RPMI8226 (cell line): Measurements from ENCODE around the gene PPAN.

Experiments
- DNase-seq: peaks from one replicate; pipeline ENCODE4 v3.0.0-alpha.2; 2015

PPAN gene, protein sequence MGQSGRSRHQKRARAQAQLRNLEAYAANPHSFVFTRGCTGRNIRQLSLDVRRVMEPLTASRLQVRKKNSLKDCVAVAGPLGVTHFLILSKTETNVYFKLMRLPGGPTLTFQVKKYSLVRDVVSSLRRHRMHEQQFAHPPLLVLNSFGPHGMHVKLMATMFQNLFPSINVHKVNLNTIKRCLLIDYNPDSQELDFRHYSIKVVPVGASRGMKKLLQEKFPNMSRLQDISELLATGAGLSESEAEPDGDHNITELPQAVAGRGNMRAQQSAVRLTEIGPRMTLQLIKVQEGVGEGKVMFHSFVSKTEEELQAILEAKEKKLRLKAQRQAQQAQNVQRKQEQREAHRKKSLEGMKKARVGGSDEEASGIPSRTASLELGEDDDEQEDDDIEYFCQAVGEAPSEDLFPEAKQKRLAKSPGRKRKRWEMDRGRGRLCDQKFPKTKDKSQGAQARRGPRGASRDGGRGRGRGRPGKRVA

GRCh38 chr19:10106100-10106936, at the start of gene PPAN:
PPAN (plus strand) TSS chr19:10106362; CDS start chr19:10106395, 33 bp downstream.
- peak; percentile 100 for DNase-seq

DNA sequence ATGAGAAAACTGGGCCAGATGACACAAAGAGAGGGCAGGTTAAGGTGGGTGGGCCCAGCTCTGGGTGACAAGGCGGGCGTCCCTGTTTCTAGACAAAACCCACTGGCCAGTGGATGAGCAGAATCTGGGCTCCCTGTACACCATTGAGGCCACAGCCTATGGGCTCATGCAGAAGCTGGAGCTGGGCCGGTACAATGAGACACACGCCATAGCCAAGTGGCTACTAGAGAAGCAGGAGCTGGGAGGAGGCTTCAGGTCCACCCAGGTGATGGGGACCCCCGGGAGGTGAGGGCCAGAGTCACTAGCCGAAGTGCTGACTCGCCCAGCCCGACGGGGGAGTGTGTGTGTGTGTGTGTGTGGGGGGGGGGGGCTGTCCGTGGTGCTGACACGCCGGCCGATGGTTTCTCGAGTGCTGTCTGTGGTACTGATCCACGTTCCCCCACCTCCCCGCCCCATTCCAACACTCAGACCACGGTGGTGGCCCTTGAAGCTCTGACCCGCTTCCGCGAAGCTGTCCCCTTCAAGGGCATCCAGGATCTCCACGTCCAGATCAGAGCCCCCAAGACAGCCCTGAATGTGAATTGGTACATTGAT, 44.3 kb upstream of the PPAN start:
- DNase-seq: peak; percentile 26

DNA sequence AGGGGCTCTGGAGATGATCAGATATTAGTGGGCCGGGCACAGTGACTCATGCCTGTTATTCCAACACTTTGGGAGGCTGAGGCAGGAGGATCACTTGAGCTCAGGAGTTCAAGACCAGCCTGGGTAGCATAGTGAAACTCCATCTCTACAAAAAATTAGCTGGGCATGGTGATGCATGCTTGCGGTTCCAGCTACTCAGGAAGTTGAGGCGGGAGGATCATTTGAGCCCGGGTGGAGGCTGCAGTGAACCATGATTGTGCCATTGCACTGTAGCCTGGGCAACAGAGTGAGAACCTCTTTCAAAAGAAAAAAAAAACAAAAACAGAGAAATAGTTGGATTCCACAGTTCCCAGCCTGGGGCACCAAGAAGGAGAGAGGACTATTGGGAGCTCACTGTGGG, 38.0 kb upstream of the PPAN start:
- DNase-seq: no peak

DNA sequence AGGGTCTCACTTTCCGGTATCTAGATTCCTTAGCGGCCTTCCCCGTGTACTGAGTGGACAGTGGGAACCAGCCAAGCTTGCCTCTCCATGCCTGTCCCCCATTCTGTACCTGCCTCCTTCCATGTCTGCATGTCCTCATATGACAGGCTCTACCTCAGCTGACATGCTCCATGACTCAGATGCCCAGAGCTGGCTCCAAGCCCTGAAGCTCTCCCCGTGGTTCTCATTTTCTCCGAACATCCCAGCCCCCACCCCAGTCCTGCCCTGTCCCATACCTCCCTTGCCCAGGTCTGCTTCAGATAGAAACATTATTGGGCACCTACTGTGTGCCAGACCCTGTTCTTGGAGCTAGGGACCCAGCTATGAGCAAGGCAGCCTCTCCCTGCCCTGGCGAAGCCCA, 37.1 kb upstream of the PPAN start:
- no peak for DNase-seq

DNA sequence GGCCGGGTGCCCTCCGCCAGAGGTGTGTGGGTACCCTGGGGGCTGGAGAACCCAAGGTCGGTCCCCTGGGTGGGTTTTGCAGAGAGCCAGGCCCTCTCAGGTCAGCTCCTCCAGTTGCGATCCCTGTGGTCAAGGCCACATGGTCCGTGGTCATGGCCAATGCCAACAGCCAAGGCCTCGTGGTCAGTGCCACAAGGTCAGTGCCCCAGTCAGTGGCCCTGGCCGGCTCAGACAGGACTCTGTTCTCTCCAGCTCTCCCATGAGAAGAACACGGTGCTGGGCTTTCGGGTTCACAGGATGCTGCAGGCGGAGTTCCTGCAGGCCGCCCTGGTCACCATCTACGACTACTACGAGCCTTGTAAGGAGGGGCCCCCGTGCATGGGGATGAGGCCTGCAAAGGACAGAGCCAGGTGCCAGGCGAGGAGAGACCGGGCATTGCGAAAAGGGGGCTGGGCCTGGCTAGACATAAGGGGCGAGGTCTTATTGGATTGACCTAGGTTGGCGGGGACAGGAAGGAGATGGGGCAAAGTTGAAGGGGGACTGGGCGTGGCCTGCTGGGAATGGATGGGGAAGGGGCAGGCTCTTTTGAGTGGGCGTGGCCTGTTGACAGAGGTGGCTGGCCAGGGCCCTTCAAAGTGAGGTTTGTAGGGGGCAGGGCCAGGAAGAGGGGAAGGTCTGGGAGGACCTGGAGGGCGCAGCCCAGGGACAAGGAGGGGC, 35.3 kb upstream of the PPAN start:
- DNase-seq: no peak

DNA sequence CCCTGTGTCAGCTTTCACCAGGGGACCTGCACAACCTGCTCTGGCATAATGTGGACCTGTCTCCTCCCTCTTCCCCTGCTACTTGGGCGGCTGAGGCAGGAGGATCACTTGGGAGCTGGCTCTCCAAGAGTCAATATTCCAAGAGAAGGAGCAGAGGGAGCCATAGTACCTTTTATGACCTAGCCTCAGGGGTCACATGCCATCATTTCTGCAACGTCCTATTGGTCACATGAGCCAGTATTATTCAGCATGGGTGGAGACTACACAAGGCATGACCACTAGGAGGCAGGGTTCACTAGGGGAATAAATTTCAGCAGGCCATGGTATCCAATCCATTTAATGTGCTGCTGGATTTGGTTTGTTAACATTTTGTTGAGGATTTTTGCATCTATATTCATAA, 32.0 kb upstream of the PPAN start:
- DNase-seq: peak; percentile 48

DNA sequence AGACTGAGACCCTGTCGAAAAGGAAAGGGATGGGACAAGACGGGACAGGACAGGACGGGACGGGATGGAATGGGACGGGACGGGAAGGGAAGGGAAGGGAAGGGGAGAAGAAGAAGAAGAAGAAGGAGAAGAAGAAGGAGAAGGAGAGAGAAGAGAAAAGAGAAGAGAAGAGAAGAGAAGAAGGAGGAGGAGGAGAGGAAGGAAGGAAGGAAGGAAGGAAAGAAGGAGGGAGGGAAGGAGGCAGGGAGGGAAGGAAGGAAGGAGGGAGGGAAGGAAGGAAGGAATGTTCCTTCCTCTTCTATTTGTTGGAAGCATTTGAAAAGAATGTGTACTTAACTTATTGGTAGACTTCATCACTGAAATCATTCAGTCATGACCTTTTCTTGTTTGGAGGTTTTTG, 29.6 kb upstream of the PPAN start:
- no peak for DNase-seq

GRCh38 chr19:10078329-10078728, 27.8 kb upstream of the PPAN start:
- DNase-seq: no peak

DNA sequence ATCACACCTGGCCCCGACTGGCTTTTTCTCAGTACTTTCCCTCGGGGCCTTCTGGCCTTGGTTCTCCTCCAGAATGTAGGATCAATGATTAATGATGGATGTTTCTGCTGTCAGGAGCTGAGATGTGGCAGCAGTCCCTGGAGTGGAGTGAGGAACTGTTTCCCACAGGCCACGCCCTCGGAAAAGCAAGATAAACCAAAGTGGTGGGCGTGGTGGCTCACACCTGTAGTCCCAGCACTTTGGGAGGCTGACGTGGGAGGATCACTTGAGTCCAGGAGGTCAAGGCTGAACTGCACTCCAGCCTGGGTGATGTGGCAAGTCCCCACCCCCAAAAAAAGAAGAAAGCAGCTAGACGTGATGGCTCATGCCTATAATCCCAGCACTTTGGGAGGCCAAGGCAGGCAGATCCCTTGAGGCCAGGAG, 27.1 kb upstream of the PPAN start:
- no peak for DNase-seq

DNA sequence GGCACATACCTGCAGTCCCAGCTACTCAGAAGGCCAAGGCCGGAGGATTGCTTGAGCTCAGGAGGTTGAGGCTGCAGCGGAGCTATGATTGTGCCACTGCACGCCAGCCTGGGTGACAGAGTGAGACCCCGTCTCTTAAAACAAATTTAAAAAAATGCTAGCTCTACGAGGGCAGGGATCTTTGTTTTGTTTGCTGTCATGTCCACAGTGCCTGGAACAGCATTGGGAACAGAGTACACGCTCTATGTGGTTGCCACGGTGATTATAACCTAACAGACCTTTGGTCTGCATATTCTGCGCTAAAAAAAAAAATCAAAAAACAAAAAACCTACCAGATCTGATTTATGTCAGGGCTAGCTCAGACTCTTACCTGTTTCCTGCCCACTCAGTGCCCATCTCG, 22.3 kb upstream of the PPAN start:
- no peak for DNase-seq

DNA sequence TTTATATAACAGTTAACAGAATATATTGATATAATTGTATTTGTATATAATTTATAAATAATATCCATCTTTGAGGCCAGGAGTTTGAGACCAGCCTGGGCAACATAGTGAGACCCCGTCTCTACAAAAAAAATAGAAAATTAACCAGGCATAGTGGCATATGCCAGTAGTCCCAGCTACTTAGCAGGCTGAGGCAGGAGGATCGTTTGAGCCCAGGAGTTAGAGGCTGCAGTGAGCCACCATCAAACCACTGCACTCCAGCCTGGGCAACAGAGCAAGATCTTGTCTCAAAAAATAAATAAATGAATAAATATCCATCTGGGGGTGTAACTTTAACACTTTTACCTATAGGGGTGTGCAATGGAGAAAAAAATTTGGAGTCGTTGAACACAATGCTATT, 21.4 kb upstream of the PPAN start:
- no peak for DNase-seq

GRCh38 chr19:10085641-10086590, 20.2 kb upstream of the PPAN start, which contains the start of gene SHFL:
SHFL (plus strand) TSS chr19:10086317; CDS start chr19:10086428, 111 bp downstream.
- peak; percentile 89 for DNase-seq

GRCh38 chr19:10086591-10087192, 19.5 kb upstream of the PPAN start:
- no peak for DNase-seq

- no peak for DNase-seq
Observed at GRCh38 chr19:10087296-10088061, 18.7 kb upstream of the PPAN start.

- DNase-seq: no peak
Observed at GRCh38 chr19:10088949-10089554, 17.1 kb upstream of the PPAN start.

GRCh38 chr19:10089801-10090375, 16.3 kb upstream of the PPAN start:
- DNase-seq: no peak

- no peak for DNase-seq
Observed at GRCh38 chr19:10091370-10091687, 14.8 kb upstream of the PPAN start.

DNA sequence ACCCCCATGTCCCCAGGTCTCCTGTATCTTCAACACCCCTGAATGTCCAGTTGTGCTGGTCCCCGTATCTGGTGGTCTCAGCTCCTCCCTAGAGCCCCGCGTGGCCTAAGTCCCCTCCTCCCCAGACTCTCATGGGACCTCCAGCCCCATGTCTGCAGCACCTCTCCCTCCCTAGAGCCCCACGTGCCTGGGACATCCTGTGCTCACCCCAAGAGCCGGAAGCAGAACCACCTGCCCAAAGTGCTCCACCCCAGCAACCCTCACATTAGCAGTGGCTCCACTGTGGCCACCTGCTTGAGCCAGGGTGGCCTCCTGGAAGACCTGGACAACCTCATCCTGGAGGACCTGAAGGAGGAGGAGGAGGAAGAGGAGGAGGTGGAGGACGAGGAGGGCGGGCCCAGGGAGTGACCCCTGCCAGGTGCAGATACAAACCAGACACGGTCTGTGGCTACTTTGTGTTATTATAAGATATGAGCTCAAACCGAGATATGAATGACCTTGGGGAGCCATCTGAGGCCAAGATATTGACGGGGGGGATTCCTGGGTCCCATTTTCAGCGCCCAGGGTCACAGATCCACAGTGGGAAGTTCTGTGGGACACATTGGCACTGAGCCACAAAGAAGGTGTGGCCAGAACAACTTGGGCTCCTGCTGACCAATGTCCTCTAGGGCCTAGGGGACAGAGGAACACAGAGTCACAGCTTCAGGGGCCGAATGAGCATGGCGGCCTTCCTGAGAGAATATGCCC, 14.1 kb upstream of the PPAN start:
- DNase-seq: no peak
